ENCODE data around the gene KANK2. TPM values are rescaled to one million over a fixed set of nuclear protein-coding genes. Genes with fewer than 3 reads are reported as not detected.
A peak's percentile ranks its signal among the peaks of the same experiment; 100 is the strongest.

Gene KANK2
- total and polyA plus RNA-seq, 2 of the 13 experiments (the other 11 are each of a cell fraction or from before 2014, with no cell fraction given) = 5.7 to 12.9 TPM

DNA sequence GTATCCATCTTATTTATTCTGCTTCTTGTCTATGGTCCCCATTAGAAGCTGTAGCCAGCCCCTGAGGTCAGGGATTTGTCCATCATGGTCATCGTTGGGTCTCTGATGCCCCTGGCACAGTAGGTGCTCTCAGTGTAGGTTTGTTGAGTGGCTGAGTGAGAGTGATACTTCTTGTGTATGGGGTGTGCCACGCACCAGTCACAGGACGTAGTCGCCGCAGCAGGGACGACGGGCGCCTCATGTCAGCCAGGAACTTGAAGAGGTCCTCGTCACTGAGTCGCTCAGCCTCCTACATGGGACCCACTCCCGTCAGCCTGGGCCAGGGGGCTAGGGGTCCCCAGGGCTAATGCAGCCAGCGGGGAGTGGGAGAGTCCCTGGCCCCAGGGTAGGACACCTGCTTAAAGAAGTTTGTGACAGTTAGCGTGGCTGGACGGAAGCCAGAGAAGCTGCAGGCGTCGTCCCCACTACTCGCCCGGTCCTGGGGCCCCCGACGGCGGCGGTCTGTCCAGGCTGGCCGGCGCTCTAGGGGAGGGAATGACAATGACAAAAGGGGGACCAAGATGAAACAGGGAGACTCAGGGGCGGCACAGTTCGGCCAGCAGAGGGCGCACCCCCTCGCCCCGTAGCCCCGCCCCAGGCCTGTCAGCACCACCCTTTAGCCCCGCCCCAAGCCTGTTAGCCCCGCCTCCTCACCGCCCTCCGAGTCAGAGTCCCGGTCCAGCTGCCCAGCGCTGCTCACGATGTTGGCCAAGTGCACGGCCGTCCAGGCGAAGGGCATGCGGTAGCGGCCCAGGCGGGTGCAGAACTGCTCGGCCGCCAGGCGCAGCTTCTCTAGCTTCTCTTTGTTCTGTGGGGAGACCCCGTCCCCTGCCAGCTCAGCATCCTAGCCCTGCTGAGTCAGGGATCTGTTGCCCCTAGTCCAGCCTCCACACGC is 45.8 kb upstream of the KANK2 start (continued):
- no peak for TF ChIP-seq PRDM15 (CRISPR knock-in tag; IDR thresholded peaks at IDR 0.05)
- TF ChIP-seq HDAC1 (CRISPR knock-in tag; IDR thresholded peaks at IDR 0.05) = no peak
- no peak for TF ChIP-seq KDM5A (IDR thresholded peaks at IDR 0.05; ENCODE audit: borderline replicate concordance, low read length)
- 0 out of 2 replicates have a peak, but pooled peaks have one; percentile 47 for TF ChIP-seq ZNF430 (CRISPR knock-in tag; IDR thresholded peaks at IDR 0.05)
- no peak for TF ChIP-seq PHB2 (IDR thresholded peaks at IDR 0.05; ENCODE audit: partially characterized antibody)
- TF ChIP-seq HNF4G (IDR thresholded peaks at IDR 0.05; ENCODE audit: borderline replicate concordance, low read depth, low read length) = no peak
- TF ChIP-seq HNF4G (CRISPR knock-in tag; IDR thresholded peaks at IDR 0.05; ENCODE audit: borderline replicate concordance, low read depth) = no peak
- no peak for TF ChIP-seq MAF1 (CRISPR knock-in tag; IDR thresholded peaks at IDR 0.05; ENCODE audit: borderline replicate concordance)
- no peak for TF ChIP-seq ZNF335 (CRISPR knock-in tag; IDR thresholded peaks at IDR 0.05)
- TF ChIP-seq TCF12 (IDR thresholded peaks at IDR 0.05) = no peak
- no peak for TF ChIP-seq TCF12 (CRISPR knock-in tag; IDR thresholded peaks at IDR 0.05)
- no peak for TF ChIP-seq ZNF10 (CRISPR knock-in tag; IDR thresholded peaks at IDR 0.05; ENCODE audit: borderline replicate concordance, low read depth)
- TF ChIP-seq, protein P1, sequence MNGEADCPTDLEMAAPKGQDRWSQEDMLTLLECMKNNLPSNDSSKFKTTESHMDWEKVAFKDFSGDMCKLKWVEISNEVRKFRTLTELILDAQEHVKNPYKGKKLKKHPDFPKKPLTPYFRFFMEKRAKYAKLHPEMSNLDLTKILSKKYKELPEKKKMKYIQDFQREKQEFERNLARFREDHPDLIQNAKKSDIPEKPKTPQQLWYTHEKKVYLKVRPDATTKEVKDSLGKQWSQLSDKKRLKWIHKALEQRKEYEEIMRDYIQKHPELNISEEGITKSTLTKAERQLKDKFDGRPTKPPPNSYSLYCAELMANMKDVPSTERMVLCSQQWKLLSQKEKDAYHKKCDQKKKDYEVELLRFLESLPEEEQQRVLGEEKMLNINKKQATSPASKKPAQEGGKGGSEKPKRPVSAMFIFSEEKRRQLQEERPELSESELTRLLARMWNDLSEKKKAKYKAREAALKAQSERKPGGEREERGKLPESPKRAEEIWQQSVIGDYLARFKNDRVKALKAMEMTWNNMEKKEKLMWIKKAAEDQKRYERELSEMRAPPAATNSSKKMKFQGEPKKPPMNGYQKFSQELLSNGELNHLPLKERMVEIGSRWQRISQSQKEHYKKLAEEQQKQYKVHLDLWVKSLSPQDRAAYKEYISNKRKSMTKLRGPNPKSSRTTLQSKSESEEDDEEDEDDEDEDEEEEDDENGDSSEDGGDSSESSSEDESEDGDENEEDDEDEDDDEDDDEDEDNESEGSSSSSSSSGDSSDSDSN (CRISPR knock-in tag; IDR thresholded peaks at IDR 0.05) = peak; percentile 45
- TF ChIP-seq, protein P2, sequence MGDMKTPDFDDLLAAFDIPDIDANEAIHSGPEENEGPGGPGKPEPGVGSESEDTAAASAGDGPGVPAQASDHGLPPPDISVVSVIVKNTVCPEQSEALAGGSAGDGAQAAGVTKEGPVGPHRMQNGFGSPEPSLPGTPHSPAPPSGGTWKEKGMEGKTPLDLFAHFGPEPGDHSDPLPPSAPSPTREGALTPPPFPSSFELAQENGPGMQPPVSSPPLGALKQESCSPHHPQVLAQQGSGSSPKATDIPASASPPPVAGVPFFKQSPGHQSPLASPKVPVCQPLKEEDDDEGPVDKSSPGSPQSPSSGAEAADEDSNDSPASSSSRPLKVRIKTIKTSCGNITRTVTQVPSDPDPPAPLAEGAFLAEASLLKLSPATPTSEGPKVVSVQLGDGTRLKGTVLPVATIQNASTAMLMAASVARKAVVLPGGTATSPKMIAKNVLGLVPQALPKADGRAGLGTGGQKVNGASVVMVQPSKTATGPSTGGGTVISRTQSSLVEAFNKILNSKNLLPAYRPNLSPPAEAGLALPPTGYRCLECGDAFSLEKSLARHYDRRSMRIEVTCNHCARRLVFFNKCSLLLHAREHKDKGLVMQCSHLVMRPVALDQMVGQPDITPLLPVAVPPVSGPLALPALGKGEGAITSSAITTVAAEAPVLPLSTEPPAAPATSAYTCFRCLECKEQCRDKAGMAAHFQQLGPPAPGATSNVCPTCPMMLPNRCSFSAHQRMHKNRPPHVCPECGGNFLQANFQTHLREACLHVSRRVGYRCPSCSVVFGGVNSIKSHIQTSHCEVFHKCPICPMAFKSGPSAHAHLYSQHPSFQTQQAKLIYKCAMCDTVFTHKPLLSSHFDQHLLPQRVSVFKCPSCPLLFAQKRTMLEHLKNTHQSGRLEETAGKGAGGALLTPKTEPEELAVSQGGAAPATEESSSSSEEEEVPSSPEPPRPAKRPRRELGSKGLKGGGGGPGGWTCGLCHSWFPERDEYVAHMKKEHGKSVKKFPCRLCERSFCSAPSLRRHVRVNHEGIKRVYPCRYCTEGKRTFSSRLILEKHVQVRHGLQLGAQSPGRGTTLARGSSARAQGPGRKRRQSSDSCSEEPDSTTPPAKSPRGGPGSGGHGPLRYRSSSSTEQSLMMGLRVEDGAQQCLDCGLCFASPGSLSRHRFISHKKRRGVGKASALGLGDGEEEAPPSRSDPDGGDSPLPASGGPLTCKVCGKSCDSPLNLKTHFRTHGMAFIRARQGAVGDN (CRISPR knock-in tag; IDR thresholded peaks at IDR 0.05) = peak; percentile 95
- TF ChIP-seq FOSL1 (CRISPR knock-in tag; IDR thresholded peaks at IDR 0.05; ENCODE audit: borderline replicate concordance) = no peak
- no peak for TF ChIP-seq ZNF101 (CRISPR knock-in tag; IDR thresholded peaks at IDR 0.05; ENCODE audit: borderline replicate concordance, low read depth)
- peak; percentile 57; the same call in 1 of the 2 replicates for TF ChIP-seq MTA1 (CRISPR knock-in tag; IDR thresholded peaks at IDR 0.05; ENCODE audit: borderline replicate concordance)
- 0 out of 2 replicates have a peak, but pooled peaks have one; percentile 32 for TF ChIP-seq HNRNPL (IDR thresholded peaks at IDR 0.05; ENCODE audit: low read depth, low read length)
- no peak for TF ChIP-seq ZKSCAN1 (IDR thresholded peaks at IDR 0.05; ENCODE audit: low read length)

Data from HepG2 (cell line).